H9 (cell line): Measurements from ENCODE around the gene ARPIN. TPM values are rescaled to one million over a fixed set of nuclear protein-coding genes. Genes with fewer than 3 reads are reported as not detected.

Experiments
- DNase-seq: peaks from one replicate; pipeline ENCODE4 v3.0.0-alpha.2; 2017
- H2AFZ ChIP-seq: one replicate; pipeline ENCODE4 v1.6.1; 2013; ENCODE audit warnings: mild to moderate bottlenecking, low read length, control low read depth, moderate library complexity
- H2AK5ac ChIP-seq: 2 replicates; pipeline ENCODE4 v1.6.1; 2013; ENCODE audit warnings: low read length, control low read depth, mixed read lengths; ENCODE audit not compliant: insufficient read length
- H2BK120ac ChIP-seq: one replicate; pipeline ENCODE4 v1.6.1; 2013; ENCODE audit warnings: low read depth, mild to moderate bottlenecking, low read length, control low read depth, inconsistent platforms; ENCODE audit not compliant: poor library complexity, severe bottlenecking
- H2BK12ac ChIP-seq: 2 replicates; pipeline ENCODE4 v1.6.1; 2013; ENCODE audit warnings: low read length, control low read depth, mixed read lengths, low read depth; ENCODE audit not compliant: insufficient read length
- H2BK15ac ChIP-seq: 2 replicates; pipeline ENCODE4 v1.6.1; 2013; ENCODE audit warnings: low read depth, low read length, control low read depth
- H2BK20ac ChIP-seq: one replicate; pipeline ENCODE4 v1.6.1; 2013; ENCODE audit warnings: low read depth, mild to moderate bottlenecking, low read length, control low read depth, inconsistent platforms; ENCODE audit not compliant: poor library complexity, severe bottlenecking
- H2BK5ac ChIP-seq: 2 replicates; pipeline ENCODE4 v1.6.1; 2013; ENCODE audit warnings: low read length, control low read depth, mixed read lengths; ENCODE audit not compliant: insufficient read length
- H3K14ac ChIP-seq: 2 replicates; pipeline ENCODE4 v1.6.1; 2013; ENCODE audit warnings: low read length, control low read depth; ENCODE audit not compliant: insufficient read depth
- H3K18ac ChIP-seq: 2 replicates; pipeline ENCODE4 v1.6.1; 2013; ENCODE audit warnings: low read depth, mild to moderate bottlenecking, mixed read lengths, low read length, control low read depth; ENCODE audit not compliant: insufficient read length
- H3K23ac ChIP-seq: 2 replicates; pipeline ENCODE4 v1.6.1; 2013; ENCODE audit warnings: low read length, control low read depth, mixed read lengths, low read depth; ENCODE audit not compliant: insufficient read length
- H3K23me2 ChIP-seq: 2 replicates; pipeline ENCODE4 v1.6.1; 2013; ENCODE audit warnings: low read depth, mild to moderate bottlenecking, mixed read lengths, low read length, control low read depth; ENCODE audit not compliant: insufficient read length, poor library complexity, severe bottlenecking
- H3K27ac ChIP-seq: 2 replicates; pipeline ENCODE4 v1.5.1; 2013; ENCODE audit warnings: low read length, control low read depth, mixed read lengths, low read depth; ENCODE audit not compliant: insufficient read length
- H3K27me3 ChIP-seq: 2 replicates; pipeline ENCODE4 v1.6.1; 2013; ENCODE audit warnings: low read length, control low read depth, inconsistent platforms; ENCODE audit not compliant: insufficient read depth
- H3K4ac ChIP-seq: 2 replicates; pipeline ENCODE4 v1.6.1; 2013; ENCODE audit warnings: low read depth, mild to moderate bottlenecking, control low read depth, inconsistent platforms, low read length, moderate library complexity
- H3K4me1 ChIP-seq: 2 replicates; pipeline ENCODE4 v1.6.1; 2013; ENCODE audit warnings: low read length, control low read depth, inconsistent platforms; ENCODE audit not compliant: insufficient read depth
- H3K4me2 ChIP-seq: 2 replicates; pipeline ENCODE4 v1.6.1; 2013; ENCODE audit warnings: low read length, control low read depth, mixed read lengths; ENCODE audit not compliant: insufficient read length, insufficient read depth
- H3K56ac ChIP-seq: 2 replicates; pipeline ENCODE4 v1.6.1; 2013; ENCODE audit warnings: low read depth, mild to moderate bottlenecking, mixed read lengths, low read length, control low read depth; ENCODE audit not compliant: insufficient read length
- H3K79me1 ChIP-seq: 2 replicates; pipeline ENCODE4 v1.6.1; 2013; ENCODE audit warnings: low read depth, mild to moderate bottlenecking, moderate library complexity, low read length, control low read depth, inconsistent platforms; ENCODE audit not compliant: insufficient read depth, poor library complexity, severe bottlenecking
- H3K79me2 ChIP-seq: 2 replicates; pipeline ENCODE4 v1.6.1; 2013; ENCODE audit warnings: low read length, control low read depth, inconsistent platforms; ENCODE audit not compliant: insufficient read depth
- H3K9ac ChIP-seq: 2 replicates; pipeline ENCODE4 v1.6.1; 2013; ENCODE audit warnings: low read length, control low read depth, mixed read lengths; ENCODE audit not compliant: insufficient read length; ENCODE audit errors: extremely low read depth
- H3K9me3 ChIP-seq: one replicate; pipeline ENCODE4 v1.6.1; 2013; ENCODE audit warnings: low read depth, low read length, inconsistent platforms; ENCODE audit not compliant: control insufficient read depth
- H3T11ph ChIP-seq: one replicate; pipeline ENCODE4 v1.6.1; 2013; ENCODE audit warnings: mild to moderate bottlenecking, low read length, control low read depth, inconsistent platforms
- H4K20me1 ChIP-seq: one replicate; pipeline ENCODE4 v1.6.1; 2013; ENCODE audit not compliant: control insufficient read depth, insufficient read length, insufficient read depth
- H4K5ac ChIP-seq: 2 replicates; pipeline ENCODE4 v1.6.1; 2013; ENCODE audit warnings: low read depth, mild to moderate bottlenecking, mixed read lengths, low read length, control low read depth; ENCODE audit not compliant: insufficient read length
- H4K8ac ChIP-seq: replicated peaks from 2 replicates; pipeline ENCODE4 v1.6.1; 2013; ENCODE audit warnings: low read length, control low read depth, mixed read lengths, low read depth; ENCODE audit not compliant: insufficient read length
- H4K91ac ChIP-seq: 2 replicates; pipeline ENCODE4 v1.6.1; 2013; ENCODE audit warnings: low read depth, mild to moderate bottlenecking, moderate library complexity, mixed read lengths, low read length, control low read depth; ENCODE audit not compliant: insufficient read length
- H3K27ac Mint-ChIP-seq, 3 experiments: 2 replicates in 2 of 3; 3 replicates in 1 of 3; pipeline ENCODE4 v1.8.0; 2020 to 2021; ENCODE audit warnings: mixed read lengths in 3 of 3, mild to moderate bottlenecking in 1 of 3, moderate library complexity in 1 of 3
- H3K27me3 Mint-ChIP-seq: 2 replicates; pipeline ENCODE4 v1.8.0; 2021; ENCODE audit warnings: low read depth, mild to moderate bottlenecking, moderate library complexity, mixed read lengths
- H3K36me3 Mint-ChIP-seq, 3 experiments: 2 replicates in 2 of 3; 3 replicates in 1 of 3; pipeline ENCODE4 v1.8.0; 2020 to 2021; ENCODE audit warnings: low read depth in 3 of 3, mixed read lengths in 3 of 3; ENCODE audit not compliant: insufficient read depth in 1 of 3
- H3K4me1 Mint-ChIP-seq, 2 experiments: 2 replicates each; pipeline ENCODE4 v1.8.0; 2020; ENCODE audit warnings: mixed read lengths in 2 of 2
- H3K4me3 Mint-ChIP-seq, 2 experiments: 2 replicates in 1 of 2; 3 replicates in 1 of 2; pipeline ENCODE4 v1.8.0; 2020 to 2021; ENCODE audit warnings: mild to moderate bottlenecking in 2 of 2, mixed read lengths in 2 of 2, moderate library complexity in 1 of 2
- H3K9me3 Mint-ChIP-seq, 2 experiments: 2 replicates in 1 of 2; 3 replicates in 1 of 2; pipeline ENCODE4 v1.8.0; 2020; ENCODE audit warnings: mild to moderate bottlenecking in 2 of 2, mixed read lengths in 2 of 2, moderate library complexity in 1 of 2
- WGBS: extraction: QIAGEN DNeasy Blood & Tissue Kit; methylation state at CpG from one replicate; pipeline ENCODE4 v1.1.7; 2013; ENCODE audit warnings: missing lambda C conversion rate, low lambda C conversion rate, mixed read lengths; ENCODE audit not compliant: insufficient read length; ENCODE audit errors: extremely low coverage; 5-methylcytosine and 5-hydroxymethylcytosine counted together
- total RNA-seq: library from RNA; stranded (reverse); gene quantifications from 2 replicates; pipeline ENCODE4 v1.2.1, GENCODE V29; 2021
- TF ChIP-seq, protein P1 (sequence below): fragments of 200-600 bp; sonication (generic); conservative IDR thresholded peaks from 3 replicates; pipeline ENCODE4 v1.8.0; 2021; ENCODE audit warnings: antibody characterized with exemption, mild to moderate bottlenecking

ARPIN gene
- total RNA-seq, 1 experiment from 2014 or later = 6.4 TPM

DNA sequence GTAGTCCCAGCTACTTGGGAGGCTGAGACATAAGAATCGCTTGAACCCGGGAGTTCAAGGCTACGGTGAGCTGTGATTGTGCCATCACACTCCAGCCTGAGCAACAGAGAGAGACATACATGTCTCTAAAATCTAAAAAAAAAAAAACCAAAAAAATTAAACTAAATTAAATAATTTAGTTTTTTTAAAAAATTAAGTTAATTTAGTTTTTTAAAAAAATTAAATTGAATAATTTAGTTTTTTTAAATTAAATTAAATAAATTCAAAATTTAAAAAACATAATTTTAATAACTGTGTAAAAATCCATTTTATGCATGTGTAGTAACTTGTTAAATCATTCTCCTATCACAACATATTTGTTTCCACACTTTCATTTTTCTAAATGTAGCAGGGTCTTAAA lies 20.1 kb upstream of the ARPIN start:
- WGBS = no CpG with 5 or more reads among the region's 3 CpGs
- no peaks in the 10 kb centered on the region for H3K79me2 ChIP-seq
- H3K9ac ChIP-seq = no peak overlapping the region
- no peak overlapping the region for H2AFZ ChIP-seq
- no peak overlapping the region for H3K4me2 ChIP-seq
- peaks cover 2% of the 10 kb centered on the region; the same call in 1 of the 2 replicates for H3K27me3 Mint-ChIP-seq
- H3K27me3 ChIP-seq = no peaks in the 10 kb centered on the region
- H4K5ac ChIP-seq = no peak overlapping the region
- H3K4me1 Mint-ChIP-seq = no peaks in the 10 kb centered on the region
- no peak overlapping the region for H3K27ac ChIP-seq
- no peak overlapping the region for H2AK5ac ChIP-seq
- no peaks in the 10 kb centered on the region for H3K4me1 ChIP-seq
- H3K4me3 Mint-ChIP-seq = no peak overlapping the region
- no peaks in the 10 kb centered on the region for H3K9me3 Mint-ChIP-seq
- H3K36me3 Mint-ChIP-seq = no peaks in the 10 kb centered on the region
- H2BK12ac ChIP-seq = no peak overlapping the region
- H3K14ac ChIP-seq = no peak overlapping the region
- H2BK120ac ChIP-seq = no peak overlapping the region
- no peak overlapping the region for H3K18ac ChIP-seq
- no peaks in the 10 kb centered on the region for H3K9me3 ChIP-seq
- no peak overlapping the region for H3K23ac ChIP-seq
- no peak for DNase-seq
- TF ChIP-seq, protein P1, sequence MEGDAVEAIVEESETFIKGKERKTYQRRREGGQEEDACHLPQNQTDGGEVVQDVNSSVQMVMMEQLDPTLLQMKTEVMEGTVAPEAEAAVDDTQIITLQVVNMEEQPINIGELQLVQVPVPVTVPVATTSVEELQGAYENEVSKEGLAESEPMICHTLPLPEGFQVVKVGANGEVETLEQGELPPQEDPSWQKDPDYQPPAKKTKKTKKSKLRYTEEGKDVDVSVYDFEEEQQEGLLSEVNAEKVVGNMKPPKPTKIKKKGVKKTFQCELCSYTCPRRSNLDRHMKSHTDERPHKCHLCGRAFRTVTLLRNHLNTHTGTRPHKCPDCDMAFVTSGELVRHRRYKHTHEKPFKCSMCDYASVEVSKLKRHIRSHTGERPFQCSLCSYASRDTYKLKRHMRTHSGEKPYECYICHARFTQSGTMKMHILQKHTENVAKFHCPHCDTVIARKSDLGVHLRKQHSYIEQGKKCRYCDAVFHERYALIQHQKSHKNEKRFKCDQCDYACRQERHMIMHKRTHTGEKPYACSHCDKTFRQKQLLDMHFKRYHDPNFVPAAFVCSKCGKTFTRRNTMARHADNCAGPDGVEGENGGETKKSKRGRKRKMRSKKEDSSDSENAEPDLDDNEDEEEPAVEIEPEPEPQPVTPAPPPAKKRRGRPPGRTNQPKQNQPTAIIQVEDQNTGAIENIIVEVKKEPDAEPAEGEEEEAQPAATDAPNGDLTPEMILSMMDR = no peak
- no peak overlapping the region for H3K4ac ChIP-seq
- no peaks in the 10 kb centered on the region for H3K23me2 ChIP-seq
- H4K91ac ChIP-seq = no peak overlapping the region
- no peak overlapping the region for H2BK15ac ChIP-seq
- no peak overlapping the region for H3T11ph ChIP-seq
- H2BK5ac ChIP-seq = no peak overlapping the region
- no peaks in the 10 kb centered on the region for H4K20me1 ChIP-seq
- no peak overlapping the region for H3K56ac ChIP-seq
- no peak overlapping the region for H4K8ac ChIP-seq
- no peak overlapping the region for H2BK20ac ChIP-seq
- no peaks in the 10 kb centered on the region for H3K79me1 ChIP-seq
- no peak overlapping the region for H3K27ac Mint-ChIP-seq
